Ishikawa (cell line): Measurements from ENCODE around the gene MAGT1.

ENCODE experiments used
- CREB1 ChIP-seq: IDR thresholded peaks from 2 replicates; pipeline ENCODE4 v1.6.1; 2012; ENCODE audit warnings: low read depth
- EGR1 ChIP-seq: IDR thresholded peaks from 2 replicates; pipeline ENCODE4 v1.6.1; 2012
- NFIC ChIP-seq: IDR thresholded peaks from 2 replicates; pipeline ENCODE4 v1.6.1; 2012
- RAD21 ChIP-seq: IDR thresholded peaks from 2 replicates; pipeline ENCODE4 v1.6.1; 2012; ENCODE audit warnings: low read depth
- TAF1 ChIP-seq: IDR thresholded peaks from 2 replicates; pipeline ENCODE4 v1.6.1; 2012; ENCODE audit warnings: low read depth, mild to moderate bottlenecking
- TCF12 ChIP-seq: IDR thresholded peaks from 2 replicates; pipeline ENCODE4 v1.6.1; 2012; ENCODE audit warnings: low read depth
- YY1 ChIP-seq: IDR thresholded peaks from 2 replicates; pipeline ENCODE4 v1.6.1; 2012; ENCODE audit warnings: low read depth
- ZBTB7A ChIP-seq: IDR thresholded peaks from 2 replicates; pipeline ENCODE4 v1.6.1; 2012; ENCODE audit warnings: low read depth
- TF ChIP-seq, protein P1 (sequence below): IDR thresholded peaks from 2 replicates; pipeline ENCODE4 v1.6.1; 2012; ENCODE audit warnings: low read depth, mild to moderate bottlenecking
- TF ChIP-seq, protein P2 (sequence below): IDR thresholded peaks from 2 replicates; pipeline ENCODE4 v1.6.1; 2012

DNA sequence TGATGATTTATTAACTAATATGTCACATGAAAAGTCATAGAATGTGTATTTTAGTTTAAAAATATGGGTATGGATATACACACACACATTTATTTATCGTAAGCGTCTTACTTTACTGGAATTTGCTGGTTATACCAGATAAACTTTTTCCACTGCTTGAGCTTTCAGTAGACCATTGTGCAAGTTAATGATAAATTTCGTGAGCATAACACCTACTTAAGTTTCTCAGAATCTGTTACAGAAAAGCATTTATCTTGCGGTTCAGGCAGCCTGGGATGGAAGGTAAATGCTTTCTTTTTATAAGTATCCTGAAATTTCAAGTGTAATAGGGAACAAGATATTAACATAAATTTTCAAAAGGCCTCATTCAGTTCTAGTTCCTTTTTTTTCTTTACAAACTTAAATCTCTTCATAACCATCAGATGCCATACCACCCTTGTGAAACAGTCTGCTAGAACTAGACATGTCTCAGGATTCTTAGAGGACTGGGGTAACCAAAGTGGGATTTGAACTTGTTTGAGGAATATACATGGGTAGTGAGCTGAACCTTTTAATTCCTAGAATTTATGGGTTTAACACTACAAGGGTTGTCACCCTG, 42.9 kb upstream of the MAGT1 start:
- no peak for TF ChIP-seq RAD21
- no peak for TF ChIP-seq CREB1
- TF ChIP-seq TAF1 = no peak
- TF ChIP-seq TCF12 = no peak
- TF ChIP-seq, protein P1, sequence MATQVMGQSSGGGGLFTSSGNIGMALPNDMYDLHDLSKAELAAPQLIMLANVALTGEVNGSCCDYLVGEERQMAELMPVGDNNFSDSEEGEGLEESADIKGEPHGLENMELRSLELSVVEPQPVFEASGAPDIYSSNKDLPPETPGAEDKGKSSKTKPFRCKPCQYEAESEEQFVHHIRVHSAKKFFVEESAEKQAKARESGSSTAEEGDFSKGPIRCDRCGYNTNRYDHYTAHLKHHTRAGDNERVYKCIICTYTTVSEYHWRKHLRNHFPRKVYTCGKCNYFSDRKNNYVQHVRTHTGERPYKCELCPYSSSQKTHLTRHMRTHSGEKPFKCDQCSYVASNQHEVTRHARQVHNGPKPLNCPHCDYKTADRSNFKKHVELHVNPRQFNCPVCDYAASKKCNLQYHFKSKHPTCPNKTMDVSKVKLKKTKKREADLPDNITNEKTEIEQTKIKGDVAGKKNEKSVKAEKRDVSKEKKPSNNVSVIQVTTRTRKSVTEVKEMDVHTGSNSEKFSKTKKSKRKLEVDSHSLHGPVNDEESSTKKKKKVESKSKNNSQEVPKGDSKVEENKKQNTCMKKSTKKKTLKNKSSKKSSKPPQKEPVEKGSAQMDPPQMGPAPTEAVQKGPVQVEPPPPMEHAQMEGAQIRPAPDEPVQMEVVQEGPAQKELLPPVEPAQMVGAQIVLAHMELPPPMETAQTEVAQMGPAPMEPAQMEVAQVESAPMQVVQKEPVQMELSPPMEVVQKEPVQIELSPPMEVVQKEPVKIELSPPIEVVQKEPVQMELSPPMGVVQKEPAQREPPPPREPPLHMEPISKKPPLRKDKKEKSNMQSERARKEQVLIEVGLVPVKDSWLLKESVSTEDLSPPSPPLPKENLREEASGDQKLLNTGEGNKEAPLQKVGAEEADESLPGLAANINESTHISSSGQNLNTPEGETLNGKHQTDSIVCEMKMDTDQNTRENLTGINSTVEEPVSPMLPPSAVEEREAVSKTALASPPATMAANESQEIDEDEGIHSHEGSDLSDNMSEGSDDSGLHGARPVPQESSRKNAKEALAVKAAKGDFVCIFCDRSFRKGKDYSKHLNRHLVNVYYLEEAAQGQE = no peak
- no peak for TF ChIP-seq ZBTB7A
- TF ChIP-seq EGR1 = no peak
- no peak for TF ChIP-seq YY1
- TF ChIP-seq, protein P2, sequence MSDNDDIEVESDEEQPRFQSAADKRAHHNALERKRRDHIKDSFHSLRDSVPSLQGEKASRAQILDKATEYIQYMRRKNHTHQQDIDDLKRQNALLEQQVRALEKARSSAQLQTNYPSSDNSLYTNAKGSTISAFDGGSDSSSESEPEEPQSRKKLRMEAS = no peak
- TF ChIP-seq NFIC = no peak
